Left lobe of liver (tissue), 2 donors: ENCODE data around the gene TP73. TPM values are rescaled to one million over a fixed set of nuclear protein-coding genes. Genes with fewer than 3 reads are reported as not detected.

Experiments
- ATAC-seq: fragments of 200-7000 bp; cut with Tn5 transposase; one replicate; pipeline ENCODE4 v1.9.1; 2020; ENCODE audit warnings: mild to moderate bottlenecking, moderate library complexity
- DNase-seq: peaks from one replicate; pipeline ENCODE4 v3.0.0-alpha.2; 2020; ENCODE audit warnings: low spot score
- total RNA-seq: library from RNA; stranded (reverse); gene quantifications from one replicate; pipeline ENCODE4 v1.2.1, GENCODE V29; 2021
- donor health status: DM: no; HTN: no; CAD: no; lungs with moderate emphysema.
- donor health status: DM: no; HTN: yes; CAD: no.

The TP73 gene
- total RNA-seq, 1 donor from 2014 or later, result 0.08 TPM

GRCh38 chr1:3683992-3684391 is 31.7 kb downstream of the TP73 start:
- DNase-seq, result no peak
- no peak for ATAC-seq

GRCh38 chr1:3685222-3685621 is 32.9 kb downstream of the TP73 start:
- no peak for DNase-seq

GRCh38 chr1:3685906-3686305 is 33.6 kb downstream of the TP73 start:
- ATAC-seq (no peak), DNase-seq (no peak)

More at GRCh38 chr1:3685222-3685621, 32.9 kb downstream of the TP73 start:
- no peak for ATAC-seq

GRCh38 chr1:3687504-3687903 is 35.2 kb downstream of the TP73 start:
- DNase-seq, result no peak
- no peak for ATAC-seq

- DNase-seq (no peak), ATAC-seq (no peak)
Measured at GRCh38 chr1:3688356-3689137, 36.2 kb downstream of the TP73 start.

GRCh38 chr1:3689138-3689750 is 36.9 kb downstream of the TP73 start:
- ATAC-seq (no peak), DNase-seq (no peak)

GRCh38 chr1:3690282-3691065 is 38.2 kb downstream of the TP73 start:
- DNase-seq (no peak), ATAC-seq (no peak)

- ATAC-seq, result no peak
- DNase-seq, result no peak
Measured at GRCh38 chr1:3691421-3692204, 39.3 kb downstream of the TP73 start.

GRCh38 chr1:3692598-3692997 is 40.3 kb downstream of the TP73 start:
- no peak for DNase-seq
- no peak for ATAC-seq

GRCh38 chr1:3693321-3693720 is 41.0 kb downstream of the TP73 start:
- no peak for DNase-seq
- no peak for ATAC-seq

GRCh38 chr1:3695326-3696217 is 43.3 kb downstream of the TP73 start:
- ATAC-seq, result peak; percentile 93

GRCh38 chr1:3696689-3697088 is 44.4 kb downstream of the TP73 start:
- no peak for ATAC-seq

More at GRCh38 chr1:3695326-3696217, 43.3 kb downstream of the TP73 start:
- DNase-seq, result no peak

GRCh38 chr1:3697104-3697503 is 44.8 kb downstream of the TP73 start:
- ATAC-seq, result no peak

More at GRCh38 chr1:3696689-3697088, 44.4 kb downstream of the TP73 start:
- no peak for DNase-seq

GRCh38 chr1:3697810-3698209 is 45.5 kb downstream of the TP73 start:
- no peak for ATAC-seq
- no peak for DNase-seq

More at GRCh38 chr1:3697104-3697503, 44.8 kb downstream of the TP73 start:
- no peak for DNase-seq

- no peak for ATAC-seq
- no peak for DNase-seq
Measured at GRCh38 chr1:3698660-3699408, 46.5 kb downstream of the TP73 start.

- DNase-seq, result no peak
- no peak for ATAC-seq
Measured at GRCh38 chr1:3699596-3699995, 47.3 kb downstream of the TP73 start.

- DNase-seq (no peak), ATAC-seq (no peak)
Measured at GRCh38 chr1:3700631-3701030, 48.3 kb downstream of the TP73 start.

GRCh38 chr1:3702528-3702927 is 50.2 kb downstream of the TP73 start:
- ATAC-seq, result no peak
- DNase-seq, result no peak
